Sigmoid colon (tissue), 7 donors: ENCODE results near the gene ADAT1. TPM values are rescaled to one million over a fixed set of nuclear protein-coding genes. Genes with fewer than 3 reads are reported as not detected.
A peak's percentile ranks its signal among the peaks of the same experiment; 100 is the strongest.

ENCODE experiments used
- DNase-seq: peaks from one replicate; pipeline ENCODE4 v3.0.0-alpha.2; 2019
- H3K27ac ChIP-seq, 4 donors: fragments of 200-600 bp; sonication (generic); one replicate each; pipeline ENCODE4 v1.5.1; 2016 to 2019; ENCODE audit warnings: mild to moderate bottlenecking in 1 of 4
- H3K27me3 ChIP-seq, 3 donors: fragments of 200-600 bp; sonication (generic); one replicate each; pipeline ENCODE4 v1.5.1; 2019; ENCODE audit warnings: mild to moderate bottlenecking in 1 of 3
- H3K36me3 ChIP-seq, 4 donors: fragments of 200-600 bp; sonication (generic); one replicate each; pipeline ENCODE4 v1.5.1; 2016 to 2019
- H3K4me1 ChIP-seq, 4 donors: fragments of 200-600 bp; sonication (generic); one replicate each; pipeline ENCODE4 v1.5.1; 2017 to 2019
- H3K4me3 ChIP-seq, 4 donors: fragments of 200-600 bp; sonication (generic); one replicate each; pipeline ENCODE4 v1.5.1; 2017 to 2019; ENCODE audit warnings: mild to moderate bottlenecking in 2 of 4, moderate library complexity in 1 of 4
- H3K9me3 ChIP-seq, 4 donors: fragments of 200-600 bp in 3 of 4; sonication (generic) in 3 of 4; one replicate each; pipeline versions ENCODE4 v1.5.1 to v1.6.1; 2013 to 2019
- EP300 ChIP-seq, 4 donors: sonication (generic); formaldehyde crosslinking; IDR thresholded peaks; one replicate each; pipeline ENCODE4 v1.6.1; 2017; ENCODE audit warnings: antibody characterized with exemption in 4 of 4
- POLR2A ChIP-seq, 2 donors: fragments of 450-650 bp; IDR thresholded peaks; one replicate each; pipeline ENCODE4 v1.6.1; 2016; ENCODE audit warnings: antibody characterized with exemption in 2 of 2, mild to moderate bottlenecking in 2 of 2, moderate library complexity in 2 of 2
- POLR2AphosphoS5 ChIP-seq, 4 donors: sonication (generic); formaldehyde crosslinking; IDR thresholded peaks; one replicate each; pipeline ENCODE4 v1.6.1; 2017; ENCODE audit warnings: antibody characterized with exemption in 4 of 4
- WGBS, 2 donors: extraction: QIAGEN DNeasy Blood & Tissue Kit; methylation state at CpG; one replicate each; pipeline ENCODE4 v1.1.7; 2013; 5-methylcytosine and 5-hydroxymethylcytosine counted together
- intact Hi-C: fragments of 100-400 bp; cut with DNase I; formaldehyde crosslinking; loops from one replicate; pipeline ENCODE4 v1.15.1; 2023
- polyA plus RNA-seq, 3 donors: library from polyadenylated mRNA; stranded (reverse); fragments of 200-250 nt; gene quantifications; one replicate each; pipeline ENCODE4 v1.2.3, GENCODE V29; 2013
- total RNA-seq, 4 donors: library from RNA; depleted of rRNA; stranded (reverse); fragments of >200 nt; gene quantifications; one replicate each; pipeline ENCODE4 v1.1.0, GENCODE V29; 2016
- TF ChIP-seq, protein P1 (sequence below), 4 experiments: fragments of 450-650 bp in 3 of 4; fragments of 200-600 bp in 1 of 4; IDR thresholded peaks; one replicate each; pipeline ENCODE4 v1.5.1; 2016 to 2019; ENCODE audit warnings: antibody characterized with exemption in 4 of 4, mild to moderate bottlenecking in 3 of 4, moderate library complexity in 2 of 4
- donor health status: healthy with polysubstance abuse.
- donor health status: Bipolar disorder and iron deficiency.
- donor health status: healthy.

ADAT1 gene
- total and polyA plus RNA-seq, 7 donors = 10.2 to 38.5 (median 23.5) TPM

DNA sequence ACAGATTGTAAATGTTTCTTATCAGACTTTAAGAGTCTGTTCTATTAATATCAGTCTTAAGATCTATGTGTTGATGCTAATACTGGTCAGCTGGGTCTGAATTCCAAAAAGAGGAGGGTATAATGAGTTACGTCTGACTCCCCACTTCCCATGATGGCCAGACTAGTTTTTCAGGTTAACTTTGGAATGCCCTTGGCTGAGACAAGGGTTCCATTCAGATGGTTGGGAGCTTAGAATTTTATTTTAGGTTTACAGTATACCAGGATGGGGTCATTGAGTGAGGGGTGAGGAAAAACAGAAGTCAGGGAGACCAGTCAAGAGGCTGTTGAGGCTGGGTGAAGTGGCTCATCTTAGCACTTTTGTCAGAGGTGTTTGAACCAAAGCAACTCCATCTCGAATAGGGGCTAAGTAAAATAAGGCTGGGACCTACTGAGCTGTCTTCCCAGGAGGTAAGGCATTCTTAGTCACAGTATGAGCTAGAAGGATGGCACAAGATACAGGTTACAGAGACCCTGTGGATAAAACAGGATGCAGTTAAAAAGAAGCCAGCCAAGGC lies 64.2 kb downstream of the ADAT1 start:
- intact Hi-C loops = loop anchor here (5.0 kb wide), 3 partner anchors 42 to 127 kb away; partner anchors contain the start of genes CFDP1, KARS1 and TERF2IP
- 83% methylated on average over 2 of the region's 2 CpGs for WGBS, 2 donors
- Histone ChIP-seq H3K27ac (no peak overlapping the region), H3K9me3 (no peaks in the 10 kb centered on the region), H3K27me3 (no peaks in the 10 kb centered on the region), H3K4me1 (peaks cover 0 to 12% (median 9%) of the 10 kb centered on the region in 4 donors), H3K36me3 (no peaks in the 10 kb centered on the region), H3K4me3 (no peak overlapping the region)
- TF ChIP-seq, protein P1, sequence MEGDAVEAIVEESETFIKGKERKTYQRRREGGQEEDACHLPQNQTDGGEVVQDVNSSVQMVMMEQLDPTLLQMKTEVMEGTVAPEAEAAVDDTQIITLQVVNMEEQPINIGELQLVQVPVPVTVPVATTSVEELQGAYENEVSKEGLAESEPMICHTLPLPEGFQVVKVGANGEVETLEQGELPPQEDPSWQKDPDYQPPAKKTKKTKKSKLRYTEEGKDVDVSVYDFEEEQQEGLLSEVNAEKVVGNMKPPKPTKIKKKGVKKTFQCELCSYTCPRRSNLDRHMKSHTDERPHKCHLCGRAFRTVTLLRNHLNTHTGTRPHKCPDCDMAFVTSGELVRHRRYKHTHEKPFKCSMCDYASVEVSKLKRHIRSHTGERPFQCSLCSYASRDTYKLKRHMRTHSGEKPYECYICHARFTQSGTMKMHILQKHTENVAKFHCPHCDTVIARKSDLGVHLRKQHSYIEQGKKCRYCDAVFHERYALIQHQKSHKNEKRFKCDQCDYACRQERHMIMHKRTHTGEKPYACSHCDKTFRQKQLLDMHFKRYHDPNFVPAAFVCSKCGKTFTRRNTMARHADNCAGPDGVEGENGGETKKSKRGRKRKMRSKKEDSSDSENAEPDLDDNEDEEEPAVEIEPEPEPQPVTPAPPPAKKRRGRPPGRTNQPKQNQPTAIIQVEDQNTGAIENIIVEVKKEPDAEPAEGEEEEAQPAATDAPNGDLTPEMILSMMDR (IDR thresholded peaks at IDR 0.05) = no peak
- TF ChIP-seq POLR2AphosphoS5 (IDR thresholded peaks at IDR 0.05) = no peak
- no peak for DNase-seq

GRCh38 chr16:75556431-75556950 lies 66.6 kb downstream of the ADAT1 start:
- peak overlapping the region; percentile 45 to 77 (median 68) for H3K4me3 ChIP-seq
- peaks cover 0 to 12% (median 9%) of the 10 kb centered on the region in 4 donors for H3K4me1 ChIP-seq
- DNase-seq = no peak
- no peaks in the 10 kb centered on the region for H3K36me3 ChIP-seq
- no peak for TF ChIP-seq EP300 (IDR thresholded peaks at IDR 0.05)
- TF ChIP-seq POLR2A (IDR thresholded peaks at IDR 0.05) = peak; percentile 39 to 41
- TF ChIP-seq, protein P1 (IDR thresholded peaks at IDR 0.05) = no peak
- H3K27ac ChIP-seq = peak overlapping the region; percentile 81 to 86 (median 83)
- intact Hi-C loops = loop anchor here (2.0 to 5.0 kb wide), 4 partner anchors 39 to 124 kb away; partner anchors contain the start of genes ADAT1, CFDP1, KARS1 and TERF2IP
- 50 to 52% methylated on average over 16 of the region's 16 CpGs for WGBS, 2 donors
- no peaks in the 10 kb centered on the region for H3K27me3 ChIP-seq
- H3K9me3 ChIP-seq = no peaks in the 10 kb centered on the region

DNA sequence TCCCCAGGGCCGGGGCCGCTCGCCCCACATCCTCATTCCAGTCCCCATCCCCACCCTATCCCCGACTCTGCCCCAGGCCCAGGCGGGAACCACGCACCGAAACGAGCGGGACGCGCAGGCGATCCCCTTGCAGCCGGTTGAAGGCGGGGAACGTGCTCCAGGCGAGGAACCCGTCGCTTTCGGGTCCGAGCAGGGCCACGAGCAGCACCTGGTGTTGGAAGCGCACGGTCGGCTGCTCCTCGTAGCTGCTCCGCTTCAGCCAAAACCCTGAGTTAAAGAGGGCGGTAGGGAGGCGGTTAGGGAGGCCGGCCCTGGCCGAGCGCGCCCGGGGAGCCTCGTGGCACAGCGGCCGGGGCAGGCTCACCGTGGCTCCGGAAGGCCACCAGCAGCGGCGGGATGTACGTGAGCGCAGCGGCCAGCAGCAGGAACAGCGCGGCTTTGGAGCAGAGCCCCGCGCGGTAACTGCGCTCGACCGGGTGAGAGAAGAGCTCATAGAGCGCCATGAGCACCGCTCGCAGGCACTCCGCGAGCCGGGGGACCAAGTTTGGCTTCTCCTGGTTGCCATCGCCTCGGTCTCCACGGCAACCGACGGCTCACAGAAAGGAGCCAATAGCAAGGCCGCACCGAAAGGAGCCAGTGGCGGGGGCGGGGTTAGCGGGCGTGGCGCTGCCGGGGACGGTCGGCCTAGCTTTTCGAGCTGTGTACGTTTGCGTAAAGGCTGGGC lies 67.2 kb downstream of the ADAT1 start, which contains the start of gene TMEM231:
Gene TMEM231, minus strand, starts transcription at position 546 of the 724 bp plus-strand sequence. Its CDS starts 43 bp downstream, at position 503.
- Histone ChIP-seq H3K27me3 (no peaks in the 10 kb centered on the region), H3K4me1 (peaks cover 0 to 12% (median 9%) of the 10 kb centered on the region in 4 donors), H3K4me3 (peak within 1 kb of the TSS; percentile 45 to 77 (median 68)), H3K9me3 (no peaks in the 10 kb centered on the region), H3K27ac (peak within 1 kb of the TSS; percentile 81 to 86 (median 83)), H3K36me3 (no peaks in the 10 kb centered on the region)
- intact Hi-C loops = loop anchor here (1.0 to 5.0 kb wide), 5 partner anchors 23 to 124 kb away; partner anchors contain the start of genes ADAT1, CFDP1, KARS1 and TERF2IP
- peak; percentile 99 for DNase-seq
- TF ChIP-seq POLR2AphosphoS5 (IDR thresholded peaks at IDR 0.05) = peak in 3 of 4 donors; percentile 74 to 81 (median 77)
- TF ChIP-seq, protein P1 (IDR thresholded peaks at IDR 0.05) = no peak
- 0 to 1% methylated on average over 75 of the region's 75 CpGs for WGBS, 2 donors

DNA sequence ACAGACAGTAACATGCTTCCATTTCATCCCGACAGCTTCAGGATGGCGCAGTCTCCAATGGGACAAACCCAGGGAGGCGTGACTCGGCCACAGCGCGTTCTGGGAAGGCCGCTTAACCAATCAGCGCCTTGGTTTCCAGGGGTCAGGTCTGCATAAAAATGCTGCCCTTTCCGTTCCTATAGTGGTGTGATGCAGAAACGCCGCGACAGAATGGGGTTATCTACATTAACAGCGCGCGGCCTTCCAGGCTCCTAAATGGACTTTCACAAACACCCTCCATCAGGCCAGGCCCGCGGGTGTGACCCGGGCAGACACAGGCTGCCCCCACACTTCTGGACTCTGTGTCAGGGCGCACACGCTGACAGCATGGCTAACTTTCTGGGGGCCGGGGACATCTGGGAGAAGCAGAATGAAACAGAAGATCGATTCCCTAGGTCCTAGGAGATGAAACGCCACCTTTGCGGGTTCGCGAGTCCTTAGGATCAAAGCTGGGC lies 67.8 kb downstream of the ADAT1 start:
- TF ChIP-seq POLR2AphosphoS5 (IDR thresholded peaks at IDR 0.05) = peak in 3 of 4 donors; percentile 27 to 81 (median 36)
- TF ChIP-seq, protein P1 (IDR thresholded peaks at IDR 0.05) = no peak
- Histone ChIP-seq H3K27ac (peak overlapping the region; percentile 81 to 86 (median 83)), H3K9me3 (no peaks in the 10 kb centered on the region), H3K27me3 (no peaks in the 10 kb centered on the region), H3K4me3 (peak overlapping the region; percentile 45 to 77 (median 68)), H3K36me3 (no peaks in the 10 kb centered on the region), H3K4me1 (peaks cover 0 to 12% (median 9%) of the 10 kb centered on the region in 4 donors)
- WGBS, 2 donors = 1 to 2% methylated on average over 26 of the region's 26 CpGs
- intact Hi-C loops = loop anchor here (1.0 to 5.0 kb wide), 4 partner anchors 24 to 123 kb away; partner anchors contain the start of genes CFDP1, KARS1 and TERF2IP
- peak; percentile 91 for DNase-seq
